ENCODE data around the gene EIF4E2.
"Not testable (repeated sequence)": the region's sequence is repeated elsewhere in the genome, so short reads cannot be mapped to it uniquely, and the experiment has no call there.

The EIF4E2 gene

DNA sequence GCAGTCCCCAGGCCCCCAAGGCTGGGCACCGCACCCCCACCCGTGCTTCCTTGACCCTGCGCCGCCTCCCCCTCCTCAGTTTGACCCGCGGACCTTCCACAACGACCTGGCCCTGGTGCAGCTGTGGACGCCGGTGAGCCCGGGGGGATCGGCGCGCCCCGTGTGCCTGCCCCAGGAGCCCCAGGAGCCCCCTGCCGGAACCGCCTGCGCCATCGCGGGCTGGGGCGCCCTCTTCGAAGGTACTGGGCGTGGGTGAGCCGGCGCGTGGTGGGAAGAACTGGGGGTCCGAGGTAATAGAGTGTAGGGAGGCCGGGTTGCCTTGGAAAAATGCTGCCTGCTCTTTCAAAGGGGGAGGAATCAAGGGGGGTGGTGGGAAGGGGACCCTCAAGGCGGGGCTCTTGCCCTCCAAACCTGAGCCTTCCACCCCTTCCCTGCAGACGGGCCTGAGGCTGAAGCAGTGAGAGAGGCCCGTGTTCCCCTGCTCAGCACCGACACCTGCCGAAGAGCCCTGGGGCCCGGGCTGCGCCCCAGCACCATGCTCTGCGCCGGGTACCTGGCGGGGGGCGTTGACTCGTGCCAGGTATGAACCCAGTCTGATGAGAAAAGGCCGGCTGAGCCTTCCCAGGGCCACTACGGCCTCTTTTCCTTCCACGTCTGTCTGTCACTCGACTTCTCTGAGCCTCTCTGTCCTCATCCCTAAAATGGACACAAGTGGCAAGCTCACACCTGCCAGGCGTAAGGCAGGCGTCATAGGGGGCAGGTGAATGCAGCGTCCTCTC is 27.7 kb upstream of the EIF4E2 start:
- no peak for DNase-seq

DNA sequence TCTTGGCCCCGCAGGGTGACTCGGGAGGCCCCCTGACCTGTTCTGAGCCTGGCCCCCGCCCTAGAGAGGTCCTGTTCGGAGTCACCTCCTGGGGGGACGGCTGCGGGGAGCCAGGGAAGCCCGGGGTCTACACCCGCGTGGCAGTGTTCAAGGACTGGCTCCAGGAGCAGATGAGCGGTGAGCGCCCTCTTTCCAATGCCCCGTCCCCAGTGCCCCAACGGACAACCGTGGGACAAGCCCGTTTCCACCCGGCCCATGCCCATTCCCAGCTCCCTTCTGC is 27.1 kb upstream of the EIF4E2 start:
- DNase-seq, result no peak

DNA sequence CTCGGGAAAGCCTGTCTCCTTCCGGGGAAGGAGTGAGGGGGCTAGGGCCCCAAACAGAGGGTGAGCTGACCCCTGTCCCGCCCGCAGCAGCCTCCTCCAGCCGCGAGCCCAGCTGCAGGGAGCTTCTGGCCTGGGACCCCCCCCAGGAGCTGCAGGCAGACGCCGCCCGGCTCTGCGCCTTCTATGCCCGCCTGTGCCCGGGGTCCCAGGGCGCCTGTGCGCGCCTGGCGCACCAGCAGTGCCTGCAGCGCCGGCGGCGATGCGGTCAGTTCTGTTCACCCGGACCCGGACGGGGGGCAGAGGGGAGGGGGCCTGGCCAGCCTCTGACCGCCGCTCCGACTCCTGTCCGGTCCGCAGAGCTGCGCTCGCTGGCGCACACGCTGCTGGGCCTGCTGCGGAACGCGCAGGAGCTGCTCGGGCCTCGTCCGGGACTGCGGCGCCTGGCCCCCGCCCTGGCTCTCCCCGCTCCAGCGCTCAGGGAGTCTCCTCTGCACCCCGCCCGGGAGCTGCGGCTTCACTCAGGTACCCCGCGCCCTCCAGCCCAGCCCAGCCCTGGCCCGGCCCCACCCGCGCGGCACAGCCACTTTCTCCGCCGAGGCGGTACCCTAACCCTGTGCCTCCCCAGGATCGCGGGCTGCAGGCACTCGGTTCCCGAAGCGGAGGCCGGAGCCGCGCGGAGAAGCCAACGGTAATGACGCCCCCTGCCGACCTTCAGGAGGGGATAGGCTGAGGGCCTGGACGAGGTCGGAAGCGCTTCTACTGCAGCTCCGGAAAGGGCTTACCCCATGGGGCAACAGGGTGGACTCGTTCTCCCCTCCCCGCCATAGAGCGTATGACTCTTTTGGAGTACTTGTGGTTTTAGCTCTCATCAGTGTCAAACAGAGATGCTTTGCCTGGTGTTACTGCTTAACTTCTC is 26.5 kb upstream of the EIF4E2 start:
- peak; percentile 13 to 61 (median 38) for DNase-seq

GRCh38 chr2:232524771-232525170 is 25.7 kb upstream of the EIF4E2 start:
- DNase-seq, result no peak

DNA sequence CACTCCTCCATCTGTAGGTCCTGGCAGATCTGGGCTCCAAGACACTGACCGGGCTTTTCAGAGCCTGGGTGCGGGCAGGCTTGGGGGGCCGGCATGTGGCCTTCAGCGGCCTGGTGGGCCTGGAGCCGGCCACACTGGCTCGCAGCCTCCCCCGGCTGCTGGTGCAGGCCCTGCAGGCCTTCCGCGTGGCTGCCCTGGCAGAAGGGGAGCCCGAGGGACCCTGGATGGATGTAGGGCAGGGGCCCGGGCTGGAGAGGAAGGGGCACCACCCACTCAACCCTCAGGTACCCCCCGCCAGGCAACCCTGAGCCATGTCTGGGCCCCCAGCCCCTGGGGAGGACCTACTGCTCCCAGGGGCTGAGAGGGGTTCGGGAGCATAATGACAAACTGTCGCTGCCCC is 25.3 kb upstream of the EIF4E2 start:
- no peak for DNase-seq

GRCh38 chr2:232525791-232526371 is 24.6 kb upstream of the EIF4E2 start, which contains the start of gene CHRND:
Gene CHRND (plus strand): TSS chr2:232526160. CDS start chr2:232526216, 56 bp downstream.
- DNase-seq, result no peak

DNA sequence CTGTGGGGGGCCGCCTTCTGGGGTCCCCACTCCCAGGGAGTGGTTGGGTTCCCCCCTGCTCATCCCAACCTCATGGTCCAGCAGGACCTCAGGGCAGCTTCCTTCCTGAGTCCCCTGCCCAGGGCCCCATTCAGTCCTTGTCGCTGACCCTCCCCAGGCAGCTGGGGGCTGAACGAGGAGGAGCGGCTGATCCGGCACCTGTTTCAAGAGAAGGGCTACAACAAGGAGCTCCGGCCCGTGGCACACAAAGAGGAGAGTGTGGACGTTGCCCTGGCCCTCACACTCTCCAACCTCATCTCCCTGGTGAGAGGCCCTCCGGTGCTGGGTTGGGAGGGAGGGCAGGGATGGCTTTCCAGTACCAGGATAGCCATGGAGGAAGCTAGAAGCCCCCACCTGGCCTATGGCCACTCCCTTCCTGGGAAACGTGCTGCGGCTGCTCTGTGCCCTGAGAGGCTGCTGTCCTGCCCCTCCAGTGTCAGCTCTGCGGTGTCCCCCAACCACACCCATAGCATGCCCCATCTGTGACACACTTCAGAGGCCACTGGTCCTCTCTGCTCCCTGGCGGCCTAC is 24.0 kb upstream of the EIF4E2 start:
- no peak for DNase-seq

DNA sequence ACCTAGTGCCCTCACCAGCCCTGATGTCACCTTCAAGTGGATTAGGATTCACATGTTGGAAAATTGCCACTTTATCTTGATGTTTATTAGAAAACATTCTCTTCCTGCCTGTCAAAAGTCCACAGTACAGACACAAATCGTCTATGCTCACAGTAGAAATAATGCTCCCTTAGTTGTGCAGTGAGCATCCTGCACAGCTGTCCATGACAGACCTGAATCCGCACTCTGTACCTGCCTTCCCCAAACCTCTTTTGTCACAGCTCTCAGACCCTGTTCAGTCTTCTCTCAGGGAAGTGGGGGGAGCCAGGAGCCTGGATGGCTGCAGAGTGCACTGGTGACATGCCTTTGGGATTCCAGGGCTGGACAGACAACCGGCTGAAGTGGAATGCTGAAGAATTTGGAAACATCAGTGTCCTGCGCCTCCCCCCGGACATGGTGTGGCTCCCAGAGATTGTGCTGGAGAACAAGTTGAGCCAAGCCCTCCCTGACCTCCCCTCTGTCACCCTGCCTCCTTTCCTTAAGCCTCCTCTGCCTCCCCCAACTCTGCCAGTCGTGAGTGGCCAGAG is 22.5 kb upstream of the EIF4E2 start:
- no peak for DNase-seq

- DNase-seq, result peak; percentile 31 to 68 (median 64)
These were observed 21.6 kb upstream of the EIF4E2 start for GRCh38 chr2:232528746-232529460.

GRCh38 chr2:232529806-232530547 is 20.5 kb upstream of the EIF4E2 start:
- DNase-seq, result no peak

DNA sequence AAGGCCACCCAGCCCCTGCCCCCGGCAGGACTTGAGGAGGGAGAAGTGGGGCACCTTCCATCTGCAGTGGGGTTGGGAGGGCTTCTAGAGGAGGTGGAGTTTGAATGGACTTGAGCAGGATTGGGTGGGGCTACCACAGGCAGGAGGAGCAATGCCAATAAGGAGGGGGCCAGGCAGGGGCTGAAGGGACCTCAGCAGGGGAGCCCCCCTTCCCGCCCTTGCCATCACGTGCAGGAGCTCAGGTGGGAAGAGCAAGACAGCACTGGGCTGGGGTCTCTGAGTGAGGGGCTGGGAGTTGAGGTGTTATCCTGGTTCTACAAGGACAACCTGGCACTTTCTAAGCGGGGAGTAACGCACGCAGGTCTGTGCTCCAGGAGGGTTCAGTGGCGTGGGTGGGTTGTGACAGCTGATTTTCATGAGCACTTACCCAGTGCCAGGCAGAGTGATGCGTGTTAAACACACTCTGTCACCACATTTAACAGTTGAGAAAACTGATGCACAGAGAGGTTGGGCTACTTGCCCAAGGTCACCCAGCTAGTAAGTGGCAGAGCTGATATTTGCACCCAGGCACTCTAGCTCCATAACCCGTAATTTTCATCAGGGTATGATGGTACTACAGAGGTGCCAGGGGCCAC is 19.7 kb upstream of the EIF4E2 start:
- DNase-seq, result no peak

GRCh38 chr2:232532419-232532818 is 18.1 kb upstream of the EIF4E2 start:
- DNase-seq, result no peak

DNA sequence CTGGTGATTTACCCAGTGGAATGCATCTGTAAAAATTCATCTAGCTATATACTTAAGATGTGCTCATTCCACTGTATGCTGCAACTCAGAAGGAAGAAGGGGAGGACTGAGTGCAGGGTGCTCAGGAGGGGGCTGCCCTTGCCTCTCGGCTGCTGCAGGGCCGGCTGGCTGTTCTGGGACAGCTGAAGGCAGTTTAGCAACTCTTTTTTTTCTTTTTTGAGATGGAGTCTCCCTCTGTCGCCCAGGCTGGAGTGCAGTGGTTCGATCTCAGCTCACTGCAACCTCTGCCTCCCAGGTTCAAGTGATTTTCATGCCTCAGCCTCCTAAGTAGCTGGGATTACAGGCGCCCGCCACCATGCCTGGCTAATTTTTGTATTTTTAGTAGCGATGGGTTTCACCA is 17.7 kb upstream of the EIF4E2 start:
- not testable (repeated sequence) for DNase-seq

DNA sequence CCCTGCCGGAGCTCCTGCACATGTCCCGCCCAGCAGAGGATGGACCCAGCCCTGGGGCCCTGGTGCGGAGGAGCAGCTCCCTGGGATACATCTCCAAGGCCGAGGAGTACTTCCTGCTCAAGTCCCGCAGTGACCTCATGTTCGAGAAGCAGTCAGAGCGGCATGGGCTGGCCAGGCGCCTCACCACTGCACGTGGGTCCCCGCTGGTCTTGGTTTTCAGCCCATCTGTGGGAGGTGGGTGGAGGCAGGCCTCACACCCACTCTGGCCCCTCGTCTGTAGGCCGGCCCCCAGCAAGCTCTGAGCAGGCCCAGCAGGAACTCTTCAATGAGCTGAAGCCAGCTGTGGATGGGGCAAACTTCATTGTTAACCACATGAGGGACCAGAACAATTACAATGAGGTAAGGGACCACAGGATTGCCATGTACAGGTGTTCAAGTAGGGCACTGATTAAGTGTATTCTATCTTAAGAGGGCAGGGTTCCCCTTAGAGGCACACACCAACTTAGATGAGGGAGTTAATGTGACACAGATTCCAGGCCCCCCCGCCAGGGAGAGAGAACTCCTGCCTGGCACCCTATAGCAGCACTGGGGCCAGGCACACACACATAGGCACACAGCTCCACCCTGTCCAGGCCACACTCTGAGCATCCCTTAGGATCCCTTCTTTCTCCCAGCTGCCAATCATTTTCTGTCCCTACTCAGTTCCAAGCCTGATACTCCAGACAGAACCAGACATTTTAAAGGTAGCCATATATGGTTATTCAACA is 16.4 kb upstream of the EIF4E2 start:
- DNase-seq, result no peak

- DNase-seq, result no peak
These were observed 15.4 kb upstream of the EIF4E2 start for GRCh38 chr2:232534940-232535651.

DNA sequence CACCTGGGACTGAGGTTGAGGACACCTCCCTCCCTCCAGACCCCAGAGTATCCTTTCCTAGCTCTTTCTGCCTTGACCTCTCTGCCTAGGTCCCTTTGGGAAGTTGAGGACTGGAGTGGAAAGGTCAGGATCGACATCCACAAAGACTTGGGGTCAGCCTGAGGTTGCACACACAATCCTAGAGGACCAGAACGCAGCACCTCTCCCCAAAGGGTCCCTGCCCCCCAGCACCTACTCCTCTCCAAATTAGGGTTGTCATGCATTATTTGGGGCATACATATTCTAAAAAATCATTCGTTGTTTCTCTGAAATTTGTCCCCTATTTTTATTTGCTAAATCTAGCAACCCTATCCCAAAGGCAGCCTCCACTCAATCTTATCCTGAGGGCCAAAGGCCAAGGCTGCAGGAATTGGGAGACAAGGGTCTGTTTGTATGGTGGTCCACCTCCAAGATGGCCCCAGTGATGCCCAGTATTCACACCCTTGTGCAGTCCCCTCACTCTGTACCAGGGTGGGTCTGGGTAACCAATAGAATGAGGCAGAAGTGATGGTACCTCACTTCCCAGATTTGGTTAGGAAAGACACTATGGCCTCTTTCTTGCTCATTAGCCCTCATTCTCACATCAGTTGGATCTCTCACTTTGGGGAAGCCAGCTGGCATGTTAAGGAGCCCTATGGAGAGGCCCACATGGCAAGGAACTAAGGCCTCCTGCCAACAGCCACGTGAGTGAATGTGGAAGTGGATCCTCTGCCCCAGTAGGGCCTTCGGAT is 14.5 kb upstream of the EIF4E2 start:
- DNase-seq, result peak in 2 of 4 experiments; percentile 12 to 17

GRCh38 chr2:232537079-232537478 is 13.4 kb upstream of the EIF4E2 start:
- DNase-seq, result no peak

- DNase-seq, result no peak
These were observed 13.0 kb upstream of the EIF4E2 start for GRCh38 chr2:232537499-232537898.

DNA sequence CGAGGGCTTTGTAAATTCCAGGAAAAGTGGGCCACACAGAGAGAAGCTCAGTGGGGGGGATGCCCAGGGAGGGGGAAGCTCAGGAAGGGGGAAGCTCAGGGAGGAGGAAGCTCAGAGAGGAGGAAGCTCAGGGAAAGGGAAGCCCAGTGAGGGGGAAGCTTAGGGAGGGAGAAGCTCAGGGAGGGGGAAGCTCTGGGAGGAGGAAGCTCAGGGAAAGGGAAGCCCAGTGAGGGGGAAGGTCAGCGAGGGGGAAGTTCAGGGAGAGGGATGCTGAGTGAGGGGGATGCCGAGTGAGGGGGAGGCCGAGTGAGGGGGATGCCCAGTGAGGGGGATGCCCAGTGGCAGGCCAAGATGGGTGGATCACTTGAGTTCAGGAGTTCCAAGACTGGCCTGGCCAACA is 11.8 kb upstream of the EIF4E2 start:
- DNase-seq, result peak; percentile 63 to 87 (median 84)

All from suppressor macrophage (primary cell).